GM21717 (cell line): Measurements from ENCODE around the gene RPL22.
A peak's percentile ranks its signal among the peaks of the same experiment; 100 is the strongest.

Experiments
- ATAC-seq: cut with Tn5 transposase; IDR thresholded peaks from one replicate; pipeline ENCODE4 v1.9.1; 2021; ENCODE audit warnings: mild to moderate bottlenecking, moderate library complexity; ENCODE audit not compliant: unreplicated experiment

Gene RPL22

DNA sequence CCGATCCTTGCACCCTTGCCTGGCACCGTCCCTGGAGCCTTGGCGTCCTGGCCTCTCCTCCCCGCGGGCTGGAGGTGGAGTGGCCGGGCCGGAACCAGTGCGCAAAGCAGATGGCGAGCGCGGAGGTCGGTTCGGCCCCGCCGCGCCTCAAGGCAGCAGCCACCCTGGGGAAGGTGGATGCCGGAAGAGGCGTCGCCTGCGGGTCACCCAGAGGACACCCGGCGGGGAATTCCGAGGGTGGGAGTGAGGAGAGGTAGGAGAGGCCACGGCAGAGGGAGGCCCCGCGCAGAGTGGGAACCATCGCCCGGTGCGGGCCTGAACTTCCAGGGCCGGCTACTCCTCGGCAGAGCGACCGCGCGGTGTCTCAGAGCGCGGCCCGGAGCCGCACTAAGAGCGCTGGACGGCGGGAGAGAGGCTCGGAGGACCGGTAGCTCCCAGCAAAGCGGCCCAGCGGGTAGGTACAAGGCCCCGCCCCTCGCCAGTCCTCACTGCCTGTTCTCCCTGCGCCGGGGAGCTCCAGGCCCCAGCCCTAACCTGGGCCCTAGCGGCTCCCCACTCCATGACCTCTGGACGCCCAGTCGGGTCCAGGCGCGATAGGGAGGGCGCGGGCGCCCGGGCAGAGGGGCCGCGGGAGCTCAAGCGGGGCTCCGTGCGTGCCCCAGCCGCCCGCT, 6.6 kb upstream of the RPL22 start, which contains the start of gene RNF207:
RNF207 (plus strand) TSS at position 271 of the 671 bp plus-strand sequence. CDS start 417 bp downstream, outside the sequence.
- ATAC-seq, result peak; percentile 66

- no peak for ATAC-seq
Observed at GRCh38 chr1:6202256-6202655, 2.9 kb upstream of the RPL22 start.

GRCh38 chr1:6200188-6200809, 904 bp upstream of the RPL22 start:
- ATAC-seq, result no peak

- peak; percentile 21 for ATAC-seq
Observed at GRCh38 chr1:6198646-6199297, 623 bp downstream of the RPL22 start.

- ATAC-seq, result no peak
Observed at GRCh38 chr1:6197746-6198427, 1.5 kb downstream of the RPL22 start.

DNA sequence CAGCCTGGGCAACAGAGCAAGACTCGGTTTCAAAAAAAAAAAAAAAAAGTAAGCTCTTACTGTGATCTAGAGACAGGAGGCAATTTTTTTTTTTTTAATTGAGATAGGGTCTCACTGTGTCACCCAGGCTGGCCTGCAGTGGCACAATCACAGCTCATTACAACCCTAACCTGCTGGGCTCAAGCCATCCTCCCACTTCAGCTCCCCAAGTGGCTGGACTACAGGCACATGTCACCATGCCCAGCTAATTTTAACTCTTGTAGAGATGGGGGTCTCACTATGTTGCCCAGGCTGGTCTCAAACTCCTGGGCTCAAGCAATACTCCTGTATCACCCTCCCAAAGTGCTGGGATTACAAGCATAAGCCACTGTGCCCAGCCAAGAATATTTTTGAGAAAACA, 7.4 kb downstream of the RPL22 start:
- ATAC-seq, result no peak

GRCh38 chr1:6188466-6188865, 10.9 kb downstream of the RPL22 start:
- ATAC-seq, result no peak

- no peak for ATAC-seq
Observed at GRCh38 chr1:6185635-6186382, 13.6 kb downstream of the RPL22 start.

GRCh38 chr1:6185151-6185550, 14.2 kb downstream of the RPL22 start:
- no peak for ATAC-seq

GRCh38 chr1:6184083-6184783, 15.2 kb downstream of the RPL22 start:
- ATAC-seq, result no peak

DNA sequence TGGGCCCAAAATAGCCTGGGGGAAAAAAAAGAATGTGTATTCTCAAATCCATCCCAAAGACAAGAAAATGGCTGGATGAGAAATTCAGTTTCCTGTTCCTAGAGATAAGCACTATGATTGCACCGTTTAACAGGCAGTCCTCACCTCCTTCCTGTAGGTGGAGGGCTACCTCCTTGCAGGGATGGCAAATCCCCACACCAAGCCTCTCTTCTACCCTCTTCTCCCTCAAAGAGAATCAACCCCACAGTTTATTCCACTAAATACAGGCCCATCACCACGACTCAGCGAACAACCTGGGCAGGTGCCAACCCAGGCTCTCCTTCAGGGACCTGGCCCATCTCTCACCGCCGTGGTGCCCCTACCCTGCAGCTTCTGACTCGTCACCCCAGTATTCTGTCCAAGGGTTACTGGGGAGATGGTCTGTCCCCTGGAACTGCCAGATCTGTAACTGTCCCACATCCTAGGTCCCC, 15.8 kb downstream of the RPL22 start:
- ATAC-seq, result no peak

DNA sequence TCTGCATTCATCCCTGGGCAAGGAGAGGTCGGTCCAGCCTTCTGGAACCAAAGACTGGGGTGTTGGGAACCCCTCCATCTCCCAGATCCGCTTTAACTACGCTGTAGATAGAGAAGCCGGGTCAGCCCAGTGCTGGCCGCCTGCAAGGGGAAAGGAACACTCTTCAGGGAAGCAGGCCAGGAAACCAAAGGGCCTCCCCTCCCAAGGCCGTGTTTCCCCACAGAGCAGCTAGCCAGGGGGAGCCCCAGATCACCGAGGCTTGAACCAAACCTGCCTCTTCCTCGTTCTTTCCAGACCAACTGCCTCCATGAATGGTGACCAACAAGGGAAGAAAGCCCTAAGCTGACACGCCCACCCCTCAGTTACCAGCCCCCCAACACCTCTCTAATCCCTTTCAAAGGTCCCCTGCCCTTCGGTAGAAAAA, 18.0 kb downstream of the RPL22 start:
- ATAC-seq, result no peak

DNA sequence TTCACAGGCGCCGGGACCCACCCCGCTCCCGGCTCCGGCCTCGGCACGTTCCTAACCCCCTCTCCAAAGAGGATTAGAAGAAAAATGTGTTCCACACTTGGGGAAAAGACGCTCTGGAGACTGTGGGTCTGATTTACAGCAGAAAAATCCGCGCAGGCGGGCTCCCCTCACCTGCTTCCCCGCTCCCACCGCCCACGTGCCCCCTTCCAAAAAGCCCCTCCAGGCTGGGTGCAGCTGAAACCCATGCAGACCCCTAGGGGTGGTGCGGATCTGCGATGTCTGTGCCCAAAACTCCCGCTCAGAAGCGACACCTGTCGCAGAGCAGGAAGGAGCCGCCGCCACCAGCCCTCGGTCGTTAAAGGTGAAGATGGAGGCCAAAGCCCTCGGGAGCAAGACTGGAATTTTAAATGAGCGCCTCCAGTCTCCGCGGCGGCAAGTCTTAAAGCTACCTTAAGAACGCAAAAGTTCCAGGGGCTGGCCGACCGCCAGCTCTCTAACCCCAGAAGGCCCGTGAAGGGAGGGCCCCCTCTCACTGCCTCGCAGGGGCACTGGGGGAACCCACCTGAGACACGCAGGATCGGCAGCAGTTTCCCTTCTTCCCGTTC, 18.6 kb downstream of the RPL22 start:
- ATAC-seq, result no peak

- no peak for ATAC-seq
Observed at GRCh38 chr1:6180268-6180706, 19.1 kb downstream of the RPL22 start, which contains the start of gene CHD5. Gene CHD5, minus strand, starts transcription at chr1:6180321. Its CDS starts 298 bp downstream, at chr1:6180023.

GRCh38 chr1:6179564-6180175, 19.7 kb downstream of the RPL22 start:
- no peak for ATAC-seq

DNA sequence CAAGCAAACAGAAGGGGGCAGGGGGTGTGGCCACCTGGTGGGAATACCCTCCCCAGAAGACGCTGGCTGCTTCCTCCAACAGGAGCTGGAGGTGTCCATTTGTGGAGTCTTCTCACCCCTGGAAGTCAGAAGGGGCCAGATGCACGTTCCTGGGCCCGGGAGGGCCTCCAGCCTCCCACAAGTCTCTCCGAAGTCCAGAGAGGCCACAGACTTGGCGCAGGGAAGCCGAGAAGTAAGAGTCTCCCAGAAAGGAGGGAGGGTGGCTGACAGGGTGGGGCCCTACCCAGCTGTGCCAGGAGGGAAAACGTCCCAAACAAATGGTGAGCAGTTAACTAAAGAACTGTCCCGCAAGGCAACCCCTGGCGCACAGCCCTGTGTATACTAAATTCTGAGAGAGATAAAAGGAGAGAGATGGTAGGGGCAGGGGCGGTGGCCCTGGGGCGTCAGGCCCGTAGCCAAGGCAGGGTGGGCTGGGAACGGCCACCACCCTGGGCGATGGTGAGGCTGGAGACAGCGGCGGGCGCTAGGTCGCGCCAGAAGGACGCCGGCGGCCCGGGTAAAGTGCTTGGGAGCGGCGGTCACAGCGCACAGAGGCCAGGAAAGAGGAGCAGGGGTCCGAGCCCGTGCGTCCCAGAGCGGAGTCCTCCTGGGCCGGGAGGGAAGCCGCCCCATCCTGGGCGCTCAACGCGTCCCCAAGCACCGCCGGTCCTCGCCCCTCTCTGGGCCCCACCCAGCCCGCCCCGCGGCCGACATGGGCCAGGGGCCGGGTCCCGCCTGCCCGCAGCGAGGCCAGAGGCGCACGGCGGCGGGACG, 20.4 kb downstream of the RPL22 start:
- no peak for ATAC-seq

GRCh38 chr1:6177681-6178380, 21.6 kb downstream of the RPL22 start:
- ATAC-seq, result no peak

DNA sequence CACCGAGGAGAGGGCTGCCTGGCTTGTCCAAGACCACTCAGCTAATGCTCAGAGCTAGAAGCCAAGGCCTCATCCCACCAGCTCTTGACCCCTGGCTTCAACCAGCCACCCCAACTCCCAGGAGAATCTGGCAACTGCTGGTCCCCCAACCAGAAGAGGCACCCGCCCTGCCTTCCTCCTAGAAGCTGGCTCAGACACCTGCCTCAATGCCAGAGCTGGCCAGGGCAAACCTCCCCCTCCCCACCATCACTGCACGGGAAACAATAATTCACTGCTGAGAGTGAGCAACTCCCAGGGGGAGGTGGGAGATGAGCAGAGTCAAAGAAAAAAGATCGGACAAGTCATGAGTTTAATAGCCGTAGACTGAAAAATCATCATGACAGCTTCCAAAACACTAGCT, 22.6 kb downstream of the RPL22 start:
- ATAC-seq, result no peak
